CD4-positive, alpha-beta T cell (primary cell): ENCODE data around the gene MAB21L4. TPM values are rescaled to one million over a fixed set of nuclear protein-coding genes. Genes with fewer than 3 reads are reported as not detected.

Experiments
- ATAC-seq: fragments of 200-7000 bp; cut with Tn5 transposase; one replicate; pipeline ENCODE4 v1.10.0; 2022; ENCODE audit warnings: mild to moderate bottlenecking; ENCODE audit not compliant: poor library complexity
- CTCF ChIA-PET: fragments of 350-600 bp; sonication (Branson Sonifier 250); formaldehyde crosslinking; loops from one replicate; lab custom pipeline; 2021; ENCODE audit warnings: antibody characterized with exemption, inconsistent platforms; lab: Charles Lee
- POLR2A ChIA-PET: fragments of 350-600 bp; sonication (Branson Sonifier 250); formaldehyde crosslinking; loops from one replicate; lab custom pipeline; 2021; ENCODE audit warnings: antibody characterized with exemption, inconsistent platforms; lab: Charles Lee
- DNase-seq, 14 experiments: peaks; one replicate each; pipeline ENCODE4 v3.0.0-alpha.2; 2013 to 2020; ENCODE audit warnings: mixed read lengths in 2 of 14
- H3K27ac ChIP-seq, 2 donors: one replicate each; pipeline versions ENCODE4 v1.5.1 to v1.7.0; 2013; ENCODE audit warnings: low read length in 2 of 2, low read depth in 1 of 2, mild to moderate bottlenecking in 1 of 2
- H3K27me3 ChIP-seq, 2 experiments: 1 replicate in 1 of 2; 2 replicates in 1 of 2; pipeline versions ENCODE4 v1.6.1 to v1.7.0; 2013; ENCODE audit warnings: low read length in 2 of 2, control low read depth in 1 of 2, mild to moderate bottlenecking in 1 of 2, moderate library complexity in 1 of 2; ENCODE audit not compliant: insufficient read depth in 2 of 2, control insufficient read depth in 1 of 2
- H3K36me3 ChIP-seq: one replicate; pipeline ENCODE4 v1.6.1; 2013; ENCODE audit warnings: low read length, control low read depth; ENCODE audit not compliant: insufficient read depth
- H3K4me1 ChIP-seq: one replicate; pipeline ENCODE4 v1.6.1; 2013; ENCODE audit warnings: low read length, control low read depth; ENCODE audit not compliant: insufficient read depth
- H3K4me3 ChIP-seq: one replicate; pipeline ENCODE4 v1.5.1; 2013; ENCODE audit warnings: mild to moderate bottlenecking, low read length, moderate library complexity
- H3K9me3 ChIP-seq, 2 experiments: 1 replicate in 1 of 2; 2 replicates in 1 of 2; pipeline versions ENCODE4 v1.6.1 to v1.7.0; 2013; ENCODE audit warnings: low read length in 2 of 2, mild to moderate bottlenecking in 2 of 2, control low read depth in 1 of 2, moderate library complexity in 1 of 2; ENCODE audit not compliant: control insufficient read depth in 1 of 2, insufficient read depth in 1 of 2
- H3K27ac Mint-ChIP-seq: one replicate; pipeline ENCODE4 v1.8.0; 2020; ENCODE audit warnings: mixed read lengths
- H3K27me3 Mint-ChIP-seq: one replicate; pipeline ENCODE4 v1.8.0; 2021; ENCODE audit warnings: mixed read lengths
- H3K36me3 Mint-ChIP-seq: one replicate; pipeline ENCODE4 v1.8.0; 2021; ENCODE audit warnings: low read depth, mixed read lengths
- H3K4me1 Mint-ChIP-seq: one replicate; pipeline ENCODE4 v1.8.0; 2021; ENCODE audit warnings: low read depth, mixed read lengths
- H3K4me3 Mint-ChIP-seq: one replicate; pipeline ENCODE4 v1.8.0; 2020; ENCODE audit warnings: mild to moderate bottlenecking, mixed read lengths
- H3K9me3 Mint-ChIP-seq: one replicate; pipeline ENCODE4 v1.8.0; 2020; ENCODE audit warnings: mixed read lengths
- intact Hi-C, 2 experiments: fragments of 100-400 bp; cut with DNase I in 1 of 2; cut with micrococcal nuclease in 1 of 2; formaldehyde crosslinking; loops; one replicate each; pipeline versions ENCODE4 v1.15.1 to v1.9.0; 2023 to 2025; cut with DNase I, micrococcal nuclease
- total RNA-seq, 174 experiments: library from RNA in 2 of 174; stranded (reverse) in 2 of 174; gene quantifications; one replicate each; pipeline ENCODE4 v1.2.3 and lab custom pipeline; 2021 to 2026
- TF ChIP-seq, protein P1 (sequence below): fragments of 200-600 bp; IDR thresholded peaks from one replicate; pipeline ENCODE4 v1.8.0; 2022; ENCODE audit warnings: antibody characterized with exemption, mild to moderate bottlenecking

The MAB21L4 gene
- total RNA-seq, 2 experiments from 2014 or later: not detected

DNA sequence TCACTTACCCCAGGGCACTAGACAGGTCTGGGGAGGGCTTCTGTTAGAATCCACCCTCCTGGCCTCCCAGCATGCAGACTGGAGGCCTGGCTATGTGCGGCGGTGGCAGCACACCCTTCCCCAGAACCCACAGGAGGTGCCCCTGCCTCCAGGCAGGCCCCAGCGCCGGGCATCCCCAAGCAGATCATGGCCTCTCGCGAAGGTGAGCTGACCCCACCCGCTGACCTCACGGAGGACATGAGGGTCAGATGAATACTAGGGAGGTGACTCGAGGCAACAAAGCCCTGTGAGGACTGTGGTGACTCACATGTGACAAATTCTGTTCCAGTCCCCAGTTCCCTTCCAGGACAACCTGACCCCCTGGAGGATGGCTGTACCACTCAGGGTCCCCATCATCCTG, 1.9 kb downstream of the MAB21L4 start:
- H3K4me3 ChIP-seq: no peak overlapping the region
- H3K4me1 ChIP-seq: no peaks in the 10 kb centered on the region
- Mint-ChIP-seq H3K27me3 (no peaks in the 10 kb centered on the region), H3K36me3 (no peaks in the 10 kb centered on the region), H3K27ac (no peak overlapping the region), H3K4me3 (no peak overlapping the region), H3K9me3 (no peaks in the 10 kb centered on the region), H3K4me1 (no peaks in the 10 kb centered on the region)
- H3K27me3 ChIP-seq: no peaks in the 10 kb centered on the region
- POLR2A ChIA-PET: no interaction called here
- TF ChIP-seq, protein P1, sequence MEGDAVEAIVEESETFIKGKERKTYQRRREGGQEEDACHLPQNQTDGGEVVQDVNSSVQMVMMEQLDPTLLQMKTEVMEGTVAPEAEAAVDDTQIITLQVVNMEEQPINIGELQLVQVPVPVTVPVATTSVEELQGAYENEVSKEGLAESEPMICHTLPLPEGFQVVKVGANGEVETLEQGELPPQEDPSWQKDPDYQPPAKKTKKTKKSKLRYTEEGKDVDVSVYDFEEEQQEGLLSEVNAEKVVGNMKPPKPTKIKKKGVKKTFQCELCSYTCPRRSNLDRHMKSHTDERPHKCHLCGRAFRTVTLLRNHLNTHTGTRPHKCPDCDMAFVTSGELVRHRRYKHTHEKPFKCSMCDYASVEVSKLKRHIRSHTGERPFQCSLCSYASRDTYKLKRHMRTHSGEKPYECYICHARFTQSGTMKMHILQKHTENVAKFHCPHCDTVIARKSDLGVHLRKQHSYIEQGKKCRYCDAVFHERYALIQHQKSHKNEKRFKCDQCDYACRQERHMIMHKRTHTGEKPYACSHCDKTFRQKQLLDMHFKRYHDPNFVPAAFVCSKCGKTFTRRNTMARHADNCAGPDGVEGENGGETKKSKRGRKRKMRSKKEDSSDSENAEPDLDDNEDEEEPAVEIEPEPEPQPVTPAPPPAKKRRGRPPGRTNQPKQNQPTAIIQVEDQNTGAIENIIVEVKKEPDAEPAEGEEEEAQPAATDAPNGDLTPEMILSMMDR: no peak
- ATAC-seq (no peak), DNase-seq (no peak)
- intact Hi-C loops: no loop called here
- CTCF ChIA-PET: no interaction called here
- H3K27ac ChIP-seq: no peak overlapping the region
- no peaks in the 10 kb centered on the region for H3K9me3 ChIP-seq
- H3K36me3 ChIP-seq: no peaks in the 10 kb centered on the region

DNA sequence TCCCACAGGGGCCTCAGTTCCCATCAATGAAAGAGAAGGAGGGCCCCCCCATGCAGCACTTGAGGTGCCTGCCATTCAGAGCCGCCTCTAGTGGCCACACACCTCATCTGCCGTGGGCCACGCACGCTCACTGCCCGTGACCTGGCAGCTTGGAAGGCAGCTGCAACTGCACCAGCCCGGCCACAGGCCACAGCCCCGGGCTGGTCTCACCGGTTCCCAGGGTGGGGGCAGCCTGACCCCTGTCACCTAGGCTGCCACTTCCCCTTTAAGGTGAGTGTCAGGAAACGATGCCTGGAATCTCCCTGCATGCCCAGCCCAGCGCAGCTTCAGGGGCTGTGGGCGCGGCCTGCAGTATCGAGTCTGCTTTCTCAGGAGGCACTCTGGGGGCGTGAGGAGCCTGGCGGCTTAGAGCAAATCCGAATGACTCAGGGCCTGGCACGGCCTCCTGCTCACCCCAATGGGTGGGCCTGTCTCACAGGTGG, 2.6 kb downstream of the MAB21L4 start:
- H3K9me3 Mint-ChIP-seq: no peaks in the 10 kb centered on the region
- Histone ChIP-seq H3K4me1 (no peaks in the 10 kb centered on the region), H3K27ac (no peak overlapping the region), H3K36me3 (no peaks in the 10 kb centered on the region), H3K9me3 (no peaks in the 10 kb centered on the region), H3K27me3 (no peaks in the 10 kb centered on the region), H3K4me3 (no peak overlapping the region)
- DNase-seq (peak in 3 of 14 experiments; percentile 9 to 36 (median 20)), ATAC-seq (no peak)
- no peak overlapping the region for H3K27ac Mint-ChIP-seq
- no peaks in the 10 kb centered on the region for H3K4me1 Mint-ChIP-seq
- ChIA-PET POLR2A (no interaction called here), CTCF (no interaction called here)
- intact Hi-C loops: no loop called here
- TF ChIP-seq, protein P1: no peak
- no peaks in the 10 kb centered on the region for H3K36me3 Mint-ChIP-seq
- H3K4me3 Mint-ChIP-seq: no peak overlapping the region
- H3K27me3 Mint-ChIP-seq: no peaks in the 10 kb centered on the region

DNA sequence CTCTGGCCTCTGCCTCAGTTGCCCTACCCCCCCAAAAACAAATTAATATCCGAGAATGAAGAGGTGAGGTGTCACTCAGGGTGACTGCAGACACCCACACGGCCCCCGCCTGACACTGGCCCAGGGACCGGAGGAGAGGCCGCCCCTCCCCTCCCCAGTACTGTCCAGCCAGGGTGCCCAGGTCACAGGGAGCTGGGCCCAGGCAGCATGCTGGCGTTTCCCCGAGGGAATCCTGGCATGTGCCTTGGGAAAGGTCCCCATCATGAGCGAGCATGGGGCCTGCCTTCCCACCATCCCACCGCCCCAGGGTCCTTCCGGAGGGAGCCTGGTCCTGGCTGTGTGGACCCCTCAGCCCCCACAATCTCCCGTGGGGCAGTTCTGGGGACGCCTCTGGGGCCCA, 3.0 kb downstream of the MAB21L4 start:
- H3K4me3 ChIP-seq: no peak overlapping the region
- ATAC-seq (no peak), DNase-seq (no peak)
- Mint-ChIP-seq H3K4me1 (no peaks in the 10 kb centered on the region), H3K9me3 (no peaks in the 10 kb centered on the region), H3K27ac (no peak overlapping the region), H3K27me3 (no peaks in the 10 kb centered on the region), H3K36me3 (no peaks in the 10 kb centered on the region), H3K4me3 (no peak overlapping the region)
- TF ChIP-seq, protein P1: no peak
- no peaks in the 10 kb centered on the region for H3K9me3 ChIP-seq
- H3K27ac ChIP-seq: no peak overlapping the region
- POLR2A ChIA-PET: no interaction called here
- no peaks in the 10 kb centered on the region for H3K4me1 ChIP-seq
- no peaks in the 10 kb centered on the region for H3K27me3 ChIP-seq
- intact Hi-C loops: no loop called here
- CTCF ChIA-PET: no interaction called here
- H3K36me3 ChIP-seq: no peaks in the 10 kb centered on the region
